ENCODE results near the gene EXOSC5. TPM values are rescaled to one million over a fixed set of nuclear protein-coding genes. Genes with fewer than 3 reads are reported as not detected.

Gene EXOSC5
- total and polyA plus RNA-seq, 2 of the 4 experiments (the other 2 are of a cell fraction): 19.0 to 25.2 TPM

GRCh38 chr19:41445575-41445974, 48.4 kb upstream of the EXOSC5 start:
- ATAC-seq (ENCODE audit: low read depth): no peak
- Histone ChIP-seq H3K14ac (replicated peaks; ENCODE audit: low read depth, low read length) (no peak overlapping the region), H3K79me1 (ENCODE audit: low read depth in 1 of 2, low read length in 2 of 2) (no peaks in the 10 kb centered on the region), H3K9ac (ENCODE audit: low read depth, low read length) (no peak overlapping the region), H3K18ac (ENCODE audit: low read depth, low read length) (no peak overlapping the region), H2BK15ac (ENCODE audit: low read depth, low read length) (no peak overlapping the region), H3K27me3 (ENCODE audit: control insufficient read depth, insufficient read depth, low read length) (peaks cover 3% of the 10 kb centered on the region), H3K27ac (ENCODE audit: insufficient read depth, low read length) (no peak overlapping the region), H3K9me3 (ENCODE audit: control insufficient read depth, insufficient read depth, low read length) (no peaks in the 10 kb centered on the region), H2AFZ (replicated peaks; ENCODE audit: low read length, poor library complexity) (no peak overlapping the region), H2AK9ac (replicated peaks; ENCODE audit: low read depth, low read length, poor library complexity) (no peak overlapping the region), H4K5ac (ENCODE audit: low read depth, low read length) (no peak overlapping the region), H2BK20ac (ENCODE audit: low read depth, low read length) (no peak overlapping the region), H3K23ac (ENCODE audit: low read depth, low read length) (no peak overlapping the region), H3K4me2 (ENCODE audit: low read depth, low read length) (no peak overlapping the region), H3K36me3 (ENCODE audit: control insufficient read depth, insufficient read depth, low read length) (no peaks in the 10 kb centered on the region), H3K56ac (ENCODE audit: extremely low read depth, insufficient read depth, low read length) (no peak overlapping the region), H4K20me1 (ENCODE audit: insufficient read depth, low read length) (no peaks in the 10 kb centered on the region), H2AK5ac (ENCODE audit: low read depth, low read length) (no peak overlapping the region), H4K91ac (ENCODE audit: insufficient read depth, low read depth, low read length) (no peak overlapping the region), H4K8ac (ENCODE audit: low read depth in 2 of 2, low read length in 2 of 2) (no peak overlapping the region), H3K4me3 (ENCODE audit: insufficient read depth, low read depth, low read length) (no peak overlapping the region), H2BK120ac (ENCODE audit: low read depth, low read length) (no peak overlapping the region), H2BK5ac (ENCODE audit: low read depth, low read length, poor library complexity, severe bottlenecking) (no peak overlapping the region), H3K9me1 (ENCODE audit: insufficient read depth, low read length) (no peaks in the 10 kb centered on the region), H3K4ac (ENCODE audit: low read depth, low read length) (no peak overlapping the region), H3K4me1 (ENCODE audit: control insufficient read depth, insufficient read depth, low read length) (no peaks in the 10 kb centered on the region)
- DNase-seq: no peak
- CTCF ChIA-PET: no interaction called here
- no CpG with 5 or more reads among the region's 5 CpGs for WGBS, 2 experiments (ENCODE audit: extremely low coverage in 2 of 2, insufficient read length in 1 of 2)
- dilution Hi-C loops (cut with HindIII; ENCODE audit: low sequenced_read_pairs, unreplicated experiment): no loop called here
- TF ChIP-seq ELK1 (IDR thresholded peaks at IDR 0.05; ENCODE audit: borderline replicate concordance, low read depth, low read length) (no peak), MXI1 (IDR thresholded peaks at IDR 0.05; ENCODE audit: borderline replicate concordance, low read depth, low read length) (no peak), RAD21 (IDR thresholded peaks at IDR 0.05; ENCODE audit: low read length) (no peak), SMC3 (IDR thresholded peaks at IDR 0.05; ENCODE audit: low read depth, low read length) (no peak), RCOR1 (IDR thresholded peaks at IDR 0.05; ENCODE audit: insufficient replicate concordance, low read length) (no peak), USF2 (IDR thresholded peaks at IDR 0.05; ENCODE audit: low read depth, low read length) (no peak), RFX5 (IDR thresholded peaks at IDR 0.05; ENCODE audit: low read depth, low read length) (no peak), CHD1 (IDR thresholded peaks at IDR 0.05; ENCODE audit: low read depth, low read length) (no peak), CTCF (conservative IDR thresholded peaks at IDR 0.05; ENCODE audit: low read depth, low read length) (no peak), NFE2L2 (IDR thresholded peaks at IDR 0.05; ENCODE audit: low read depth, low read length) (no peak), POLR2A (IDR thresholded peaks at IDR 0.05; ENCODE audit: low read depth, low read length) (no peak), BHLHE40 (IDR thresholded peaks at IDR 0.05; ENCODE audit: low read depth, low read length) (no peak), CEBPB (IDR thresholded peaks at IDR 0.05; ENCODE audit: low read depth, low read length) (no peak), MAFK (IDR thresholded peaks at IDR 0.05; ENCODE audit: low read depth, low read length) (no peak), MAZ (IDR thresholded peaks at IDR 0.05; ENCODE audit: borderline replicate concordance, low read depth, low read length) (no peak), FOS (IDR thresholded peaks at IDR 0.05; ENCODE audit: low read depth, low read length) (no peak)
- POLR2A ChIA-PET (ENCODE audit: unreplicated experiment): no interaction called here
- in situ Hi-C loops (cut with MboI; ENCODE audit: low sequenced_read_pairs): no loop called here
- BruUV-seq (replicated peaks): no TSS peak
- intact Hi-C loops (cut with micrococcal nuclease): no loop called here
